HEK293 (cell line): ENCODE measurements around the gene GPR132.

Experiments
- CTCF ChIA-PET: fragments of 350-600 bp; formaldehyde crosslinking; extraction: SDS; loops from one replicate; lab custom pipeline; 2021; ENCODE audit warnings: antibody characterized with exemption; lab: Yijun Ruan, JAX
- POLR2A ChIA-PET: fragments of 300-600 bp; formaldehyde crosslinking; extraction: SDS; loops from one replicate; lab custom pipeline; 2020; ENCODE audit warnings: antibody characterized with exemption, inconsistent platforms; lab: Yijun Ruan, JAX
- H3K27ac ChIP-seq: fragments of 200-500 bp; sonication (Bioruptor generic); 2 replicates; pipeline ENCODE4 v1.5.1; 2014; ENCODE audit warnings: low read depth, low read length, control low read depth, inconsistent platforms; ENCODE audit errors: extremely low read depth
- H3K36me3 ChIP-seq, 2 experiments: fragments of 200-500 bp in 1 of 2; sonication (Bioruptor generic) in 1 of 2; 1 replicate in 1 of 2; 2 replicates in 1 of 2; pipeline ENCODE4 v1.5.1; 2014 to 2017; ENCODE audit warnings: inconsistent platforms in 2 of 2, low read length in 2 of 2; ENCODE audit not compliant: control insufficient read depth in 2 of 2, insufficient read depth in 1 of 2
- H3K4me1 ChIP-seq: fragments of 200-500 bp; sonication (Bioruptor generic); 2 replicates; pipeline ENCODE4 v1.5.1; 2014; ENCODE audit warnings: mild to moderate bottlenecking, low read length, inconsistent platforms; ENCODE audit not compliant: control insufficient read depth, insufficient read depth
- H3K4me3 ChIP-seq: 2 replicates; pipeline ENCODE4 v1.5.1; 2011; ENCODE audit warnings: low read depth, mild to moderate bottlenecking, control low read depth, low read length, moderate library complexity
- H3K9me3 ChIP-seq: fragments of 200-500 bp; sonication (Bioruptor generic); 2 replicates; pipeline ENCODE4 v1.5.1; 2014; ENCODE audit warnings: low read depth, low read length, inconsistent platforms; ENCODE audit not compliant: control insufficient read depth, insufficient read depth
- EGR2 ChIP-seq: fragments of 450-650 bp; formaldehyde crosslinking; IDR thresholded peaks from 2 replicates; pipeline ENCODE4 v1.5.1; 2016; ENCODE audit warnings: low read depth, missing biosample characterization, missing genetic modification characterization
- GLI2 ChIP-seq: fragments of 450-650 bp; formaldehyde crosslinking; IDR thresholded peaks from 2 replicates; pipeline ENCODE4; 2017; ENCODE audit warnings: missing biosample characterization, missing genetic modification characterization, low read depth, borderline replicate concordance
- YY1 ChIP-seq: fragments of 450-650 bp; formaldehyde crosslinking; IDR thresholded peaks from 2 replicates; pipeline ENCODE4 v1.5.1; 2018; ENCODE audit warnings: missing biosample characterization, missing genetic modification characterization
- YY2 ChIP-seq: fragments of 450-650 bp; formaldehyde crosslinking; IDR thresholded peaks from 2 replicates; pipeline ENCODE4 v1.5.1; 2016; ENCODE audit warnings: missing biosample characterization, missing genetic modification characterization
- ZEB2 ChIP-seq: fragments of 450-650 bp; formaldehyde crosslinking; IDR thresholded peaks from 2 replicates; pipeline ENCODE4 v1.5.1; 2016; ENCODE audit warnings: missing biosample characterization, missing genetic modification characterization
- ZNF174 ChIP-seq: fragments of 450-650 bp; formaldehyde crosslinking; IDR thresholded peaks from 2 replicates; pipeline ENCODE4 v1.5.0; 2017; ENCODE audit warnings: missing biosample characterization, mild to moderate bottlenecking, missing genetic modification characterization
- ZNF175 ChIP-seq: fragments of 450-650 bp; formaldehyde crosslinking; IDR thresholded peaks from 2 replicates; pipeline ENCODE4 v1.5.1; 2016; ENCODE audit warnings: missing biosample characterization, missing genetic modification characterization
- ZNF239 ChIP-seq: fragments of 450-650 bp; formaldehyde crosslinking; IDR thresholded peaks from 2 replicates; pipeline ENCODE4 v1.5.1; 2016; ENCODE audit warnings: missing biosample characterization, missing genetic modification characterization
- ZNF391 ChIP-seq: fragments of 450-650 bp; formaldehyde crosslinking; IDR thresholded peaks from 2 replicates; pipeline ENCODE4 v1.5.1; 2016; ENCODE audit warnings: low read depth, missing biosample characterization, missing genetic modification characterization, borderline replicate concordance
- ZNF404 ChIP-seq: fragments of 450-650 bp; formaldehyde crosslinking; IDR thresholded peaks from 2 replicates; pipeline ENCODE4 v1.5.1; 2017; ENCODE audit warnings: missing biosample characterization, missing genetic modification characterization
- ZNF449 ChIP-seq: fragments of 450-650 bp; formaldehyde crosslinking; IDR thresholded peaks from 2 replicates; pipeline ENCODE4 v1.5.1; 2017; ENCODE audit warnings: missing biosample characterization, mild to moderate bottlenecking, missing genetic modification characterization, moderate library complexity
- ZNF561 ChIP-seq: fragments of 450-650 bp; IDR thresholded peaks from 2 replicates; pipeline ENCODE4 v1.5.1; 2018; ENCODE audit warnings: missing biosample characterization, missing genetic modification characterization, borderline replicate concordance
- ZNF610 ChIP-seq: fragments of 450-650 bp; formaldehyde crosslinking; IDR thresholded peaks from 2 replicates; pipeline ENCODE4 v1.5.1; 2016; ENCODE audit warnings: missing biosample characterization, missing genetic modification characterization, borderline replicate concordance
- ZNF629 ChIP-seq: fragments of 450-650 bp; formaldehyde crosslinking; IDR thresholded peaks from 2 replicates; pipeline ENCODE4 v1.5.1; 2017; ENCODE audit warnings: missing biosample characterization, missing genetic modification characterization
- ZNF645 ChIP-seq: fragments of 450-650 bp; formaldehyde crosslinking; IDR thresholded peaks from 2 replicates; pipeline ENCODE4; 2016; ENCODE audit warnings: missing biosample characterization, missing genetic modification characterization
- ZNF670 ChIP-seq: fragments of 450-650 bp; formaldehyde crosslinking; IDR thresholded peaks from 2 replicates; pipeline ENCODE4 v1.5.1; 2016; ENCODE audit warnings: missing biosample characterization, missing genetic modification characterization, low read depth
- ZSCAN4 ChIP-seq: fragments of 450-650 bp; formaldehyde crosslinking; IDR thresholded peaks from 2 replicates; pipeline ENCODE4 v1.5.1; 2017; ENCODE audit warnings: missing biosample characterization, missing genetic modification characterization
- ZSCAN5A ChIP-seq: fragments of 450-650 bp; formaldehyde crosslinking; IDR thresholded peaks from 2 replicates; pipeline ENCODE4 v1.5.1; 2016; ENCODE audit warnings: missing biosample characterization, missing genetic modification characterization

The GPR132 gene

GRCh38 chr14:105045710-105046326, 19.4 kb downstream of the GPR132 start (continued):
- TF ChIP-seq ZNF645 (tag by site-specific recombination) (no peak), ZNF449 (tag by site-specific recombination) (no peak), ZNF670 (tag by site-specific recombination) (no peak), GLI2 (tag by site-specific recombination) (no peak), ZNF610 (tag by site-specific recombination) (no peak), ZEB2 (tag by site-specific recombination) (peak; percentile 49; the same call in 1 of the 2 replicates)

GRCh38 chr14:105043641-105044040, 21.6 kb downstream of the GPR132 start:
- TF ChIP-seq ZNF561 (no peak), ZNF239 (tag by site-specific recombination) (no peak), ZNF404 (tag by site-specific recombination) (no peak), ZNF391 (no peak), ZNF174 (tag by site-specific recombination) (no peak), ZNF629 (no peak), YY2 (tag by site-specific recombination) (no peak), ZNF175 (tag by site-specific recombination) (no peak), ZSCAN5A (tag by site-specific recombination) (no peak), ZSCAN4 (tag by site-specific recombination) (no peak), YY1 (no peak)
- ChIA-PET POLR2A (interaction anchor here (1.0 to 1.3 kb wide), 2 partner anchors 22 to 65 kb away, joined by 3 to 5 read pairs; partner anchors contain the start of genes AHNAK2 and CDCA4), CTCF (interaction anchor here (0.6 to 8.3 kb wide), 11 partner anchors 9 to 147 kb away, joined by 3 to 109 read pairs (median 7); partner anchors contain the start of gene CDCA4)
- Histone ChIP-seq H3K4me3 (no peak overlapping the region), H3K36me3 (no peaks in the 10 kb centered on the region), H3K9me3 (no peaks in the 10 kb centered on the region), H3K27ac (no peak overlapping the region), H3K4me1 (no peaks in the 10 kb centered on the region)

- TF ChIP-seq EGR2 (tag by site-specific recombination) (0 out of 2 replicates have a peak, but pooled peaks have one; percentile 22), YY2 (tag by site-specific recombination) (no peak)
- Histone ChIP-seq H3K27ac (no peak overlapping the region), H3K4me3 (no peak overlapping the region), H3K4me1 (no peaks in the 10 kb centered on the region), H3K36me3 (no peaks in the 10 kb centered on the region), H3K9me3 (no peaks in the 10 kb centered on the region)
- ChIA-PET POLR2A (interaction anchor here (1.0 to 1.3 kb wide), 2 partner anchors 22 to 65 kb away, joined by 3 to 5 read pairs; partner anchors contain the start of genes AHNAK2 and CDCA4), CTCF (interaction anchor here (0.6 to 8.3 kb wide), 6 partner anchors 8 to 123 kb away, joined by 3 to 109 read pairs (median 6); no protein-coding TSS in a partner anchor)
Observed at GRCh38 chr14:105042813-105043212, 22.4 kb downstream of the GPR132 start.
